ENCODE results near the gene TCF7L2.

TCF7L2 gene

GRCh38 chr10:112949875-112950507, at the start of gene TCF7L2:
Gene TCF7L2, plus strand, starts transcription at chr10:112950247. Its CDS starts 510 bp downstream, at chr10:112950757.
- peak; percentile 88 for FAIRE-seq

- no peak for FAIRE-seq
Measured at GRCh38 chr10:112902730-112903129, 47.3 kb upstream of the TCF7L2 start.

- no peak for FAIRE-seq
Measured at GRCh38 chr10:112904000-112904399, 46.0 kb upstream of the TCF7L2 start.

- no peak for FAIRE-seq
Measured at GRCh38 chr10:112906945-112907344, 43.1 kb upstream of the TCF7L2 start.

GRCh38 chr10:112907893-112908292, 42.2 kb upstream of the TCF7L2 start:
- no peak for FAIRE-seq

GRCh38 chr10:112911206-112911605, 38.8 kb upstream of the TCF7L2 start:
- FAIRE-seq, result no peak

- no peak for FAIRE-seq
Measured at GRCh38 chr10:112912410-112912928, 37.6 kb upstream of the TCF7L2 start.

GRCh38 chr10:112913255-112913654, 36.8 kb upstream of the TCF7L2 start:
- no peak for FAIRE-seq

GRCh38 chr10:112913661-112914287, 36.3 kb upstream of the TCF7L2 start:
- no peak for FAIRE-seq

- FAIRE-seq, result no peak
Measured at GRCh38 chr10:112914288-112914952, 35.6 kb upstream of the TCF7L2 start.

GRCh38 chr10:112915590-112916572, 34.2 kb upstream of the TCF7L2 start:
- no peak for FAIRE-seq

- no peak for FAIRE-seq
Measured at GRCh38 chr10:112917681-112918080, 32.4 kb upstream of the TCF7L2 start.

GRCh38 chr10:112918771-112919170, 31.3 kb upstream of the TCF7L2 start:
- FAIRE-seq, result no peak

- FAIRE-seq, result no peak
Measured at GRCh38 chr10:112919721-112920120, 30.3 kb upstream of the TCF7L2 start.

- no peak for FAIRE-seq
Measured at GRCh38 chr10:112926906-112927688, 22.9 kb upstream of the TCF7L2 start.

- FAIRE-seq, result no peak
Measured at GRCh38 chr10:112927980-112928379, 22.1 kb upstream of the TCF7L2 start.

GRCh38 chr10:112932658-112933057, 17.4 kb upstream of the TCF7L2 start:
- FAIRE-seq, result no peak

GRCh38 chr10:112934193-112934592, 15.9 kb upstream of the TCF7L2 start:
- FAIRE-seq, result no peak

GRCh38 chr10:112938808-112939482, 11.1 kb upstream of the TCF7L2 start:
- no peak for FAIRE-seq

GRCh38 chr10:112945811-112946210, 4.2 kb upstream of the TCF7L2 start:
- no peak for FAIRE-seq

- no peak for FAIRE-seq
Measured at GRCh38 chr10:112946649-112947048, 3.4 kb upstream of the TCF7L2 start.
